Fibroblast of villous mesenchyme (primary cell): ENCODE measurements around the gene UCHL5. TPM values are rescaled to one million over a fixed set of nuclear protein-coding genes. Genes with fewer than 3 reads are reported as not detected.

Experiments used
- DNase-seq: peaks from one replicate; pipeline ENCODE4 v3.0.0-alpha.2; 2010; ENCODE audit warnings: low read depth
- H3K4me3 ChIP-seq: 2 replicates; pipeline ENCODE4 v1.5.1; 2011; ENCODE audit warnings: low read depth, mild to moderate bottlenecking, low read length
- CTCF ChIP-seq: IDR thresholded peaks from 2 replicates; pipeline ENCODE4 v1.5.1; 2012; ENCODE audit warnings: low read depth, mild to moderate bottlenecking, low read length; ENCODE audit not compliant: insufficient read depth
- total RNA-seq: library from RNA; depleted of rRNA; stranded (reverse); fragments of >200 nt; gene quantifications from 2 replicates; pipeline ENCODE4 v1.2.3, GENCODE V29; 2012

UCHL5 gene
- total RNA-seq, 1 donor: 25.5 TPM

GRCh38 chr1:192977089-192977706 lies 82.0 kb downstream of the UCHL5 start:
- TF ChIP-seq CTCF: no peak
- no peak for DNase-seq
- H3K4me3 ChIP-seq: no peak overlapping the region

GRCh38 chr1:192976576-192976975 lies 82.6 kb downstream of the UCHL5 start:
- no peak for TF ChIP-seq CTCF
- no peak for DNase-seq
- H3K4me3 ChIP-seq: no peak overlapping the region

GRCh38 chr1:192974701-192975100 lies 84.5 kb downstream of the UCHL5 start:
- TF ChIP-seq CTCF: no peak
- peak; percentile 42 for DNase-seq
- no peak overlapping the region for H3K4me3 ChIP-seq

- no peak overlapping the region for H3K4me3 ChIP-seq
- DNase-seq: no peak
- TF ChIP-seq CTCF: no peak
Observed at GRCh38 chr1:192973988-192974387, 85.2 kb downstream of the UCHL5 start.

GRCh38 chr1:192973202-192973601 lies 86.0 kb downstream of the UCHL5 start:
- no peak overlapping the region for H3K4me3 ChIP-seq
- TF ChIP-seq CTCF: no peak
- peak; percentile 75 for DNase-seq

- no peak overlapping the region for H3K4me3 ChIP-seq
- DNase-seq: no peak
- no peak for TF ChIP-seq CTCF
Observed at GRCh38 chr1:192969091-192969490, 90.1 kb downstream of the UCHL5 start.

- no peak for DNase-seq
- TF ChIP-seq CTCF: no peak
Observed at GRCh38 chr1:192968323-192968722, 90.8 kb downstream of the UCHL5 start.

More at GRCh38 chr1:192968323-192968722, 90.8 kb downstream of the UCHL5 start:
- H3K4me3 ChIP-seq: no peak overlapping the region
